Measurements from ENCODE around the gene EIF4E1B.

GRCh38 chr5:176692326-176692725, 61.9 kb downstream of the EIF4E1B start:
- TF ChIP-seq, protein P1, sequence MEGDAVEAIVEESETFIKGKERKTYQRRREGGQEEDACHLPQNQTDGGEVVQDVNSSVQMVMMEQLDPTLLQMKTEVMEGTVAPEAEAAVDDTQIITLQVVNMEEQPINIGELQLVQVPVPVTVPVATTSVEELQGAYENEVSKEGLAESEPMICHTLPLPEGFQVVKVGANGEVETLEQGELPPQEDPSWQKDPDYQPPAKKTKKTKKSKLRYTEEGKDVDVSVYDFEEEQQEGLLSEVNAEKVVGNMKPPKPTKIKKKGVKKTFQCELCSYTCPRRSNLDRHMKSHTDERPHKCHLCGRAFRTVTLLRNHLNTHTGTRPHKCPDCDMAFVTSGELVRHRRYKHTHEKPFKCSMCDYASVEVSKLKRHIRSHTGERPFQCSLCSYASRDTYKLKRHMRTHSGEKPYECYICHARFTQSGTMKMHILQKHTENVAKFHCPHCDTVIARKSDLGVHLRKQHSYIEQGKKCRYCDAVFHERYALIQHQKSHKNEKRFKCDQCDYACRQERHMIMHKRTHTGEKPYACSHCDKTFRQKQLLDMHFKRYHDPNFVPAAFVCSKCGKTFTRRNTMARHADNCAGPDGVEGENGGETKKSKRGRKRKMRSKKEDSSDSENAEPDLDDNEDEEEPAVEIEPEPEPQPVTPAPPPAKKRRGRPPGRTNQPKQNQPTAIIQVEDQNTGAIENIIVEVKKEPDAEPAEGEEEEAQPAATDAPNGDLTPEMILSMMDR (conservative IDR thresholded peaks at IDR 0.05; ENCODE audit: low read depth, low read length), result no peak
- no peak for TF ChIP-seq EZH2 (IDR thresholded peaks at IDR 0.05; ENCODE audit: borderline replicate concordance, low read depth, low read length, poor library complexity, severe bottlenecking)
